ENCODE results near the gene RAB3GAP1.
"Not testable (repeated sequence)": the region's sequence is repeated elsewhere in the genome, so short reads cannot be mapped to it uniquely, and the experiment has no call there.

RAB3GAP1 gene

GRCh38 chr2:135029481-135030134 lies 22.5 kb upstream of the RAB3GAP1 start:
- TF ChIP-seq CTCF (IDR thresholded peaks at IDR 0.05; ENCODE audit: low read depth, low read length) = no peak
- H3K27ac ChIP-seq = no peak overlapping the region
- H3K9me3 ChIP-seq (ENCODE audit: severe bottlenecking) = peaks cover 3% of the 10 kb centered on the region
- no peak for DNase-seq
- no peaks in the 10 kb centered on the region for H3K36me3 ChIP-seq
- no peaks in the 10 kb centered on the region for H3K27me3 ChIP-seq (ENCODE audit: insufficient read depth, low read depth, severe bottlenecking)
- no peak overlapping the region for H3K4me3 ChIP-seq (ENCODE audit: low read depth, low read length)

DNA sequence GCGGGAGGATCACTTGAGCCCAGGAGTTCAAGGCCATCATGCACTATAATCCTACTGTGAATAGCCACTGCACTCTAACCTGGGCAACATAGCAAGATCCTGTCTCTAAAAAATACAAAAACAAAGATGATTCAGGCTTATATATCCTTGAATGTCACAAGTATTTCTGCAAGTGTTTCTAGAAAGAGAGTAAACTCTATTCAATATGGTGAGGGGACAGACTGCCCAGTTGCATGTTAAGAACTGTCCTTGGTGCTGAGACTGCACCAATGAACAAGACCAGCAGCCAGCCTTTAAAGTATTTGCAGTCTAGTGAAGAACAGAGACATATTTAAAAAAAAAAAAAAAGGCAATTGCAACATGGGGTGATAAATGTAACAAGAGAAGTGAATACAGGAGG lies 21.3 kb upstream of the RAB3GAP1 start:
- DNase-seq = no peak
- H3K36me3 ChIP-seq = no peaks in the 10 kb centered on the region
- no peak overlapping the region for H3K27ac ChIP-seq
- peaks cover 9% of the 10 kb centered on the region for H3K9me3 ChIP-seq (ENCODE audit: severe bottlenecking)
- no peak for TF ChIP-seq CTCF (IDR thresholded peaks at IDR 0.05; ENCODE audit: low read depth, low read length)
- H3K4me3 ChIP-seq (ENCODE audit: low read depth, low read length) = no peak overlapping the region
- no peaks in the 10 kb centered on the region for H3K27me3 ChIP-seq (ENCODE audit: insufficient read depth, low read depth, severe bottlenecking)

DNA sequence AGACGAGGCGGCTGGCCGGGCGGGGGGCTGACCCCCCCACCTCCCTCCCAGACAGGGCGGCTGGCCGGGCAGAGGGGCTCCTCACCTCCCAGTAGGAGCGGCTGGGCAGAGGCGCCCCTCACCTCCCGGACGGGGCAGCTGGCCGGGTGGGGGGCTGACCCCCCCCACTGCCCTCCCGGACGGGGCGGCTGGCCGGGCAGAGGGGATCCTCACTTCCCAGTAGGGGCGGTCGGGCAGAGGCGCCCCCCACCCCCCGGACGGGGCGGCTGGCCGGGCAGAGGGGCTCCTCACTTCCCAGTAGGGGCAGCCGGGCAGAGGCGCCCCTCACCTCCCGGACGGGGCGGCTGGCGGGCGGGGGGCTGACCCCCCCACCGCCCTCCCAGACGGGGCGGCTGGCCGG lies 18.9 kb upstream of the RAB3GAP1 start:
- not testable (repeated sequence) for H3K27me3 ChIP-seq (ENCODE audit: insufficient read depth, low read depth, severe bottlenecking); H3K27ac ChIP-seq; H3K4me3 ChIP-seq (ENCODE audit: low read depth, low read length); H3K9me3 ChIP-seq (ENCODE audit: severe bottlenecking); H3K36me3 ChIP-seq; DNase-seq

DNA sequence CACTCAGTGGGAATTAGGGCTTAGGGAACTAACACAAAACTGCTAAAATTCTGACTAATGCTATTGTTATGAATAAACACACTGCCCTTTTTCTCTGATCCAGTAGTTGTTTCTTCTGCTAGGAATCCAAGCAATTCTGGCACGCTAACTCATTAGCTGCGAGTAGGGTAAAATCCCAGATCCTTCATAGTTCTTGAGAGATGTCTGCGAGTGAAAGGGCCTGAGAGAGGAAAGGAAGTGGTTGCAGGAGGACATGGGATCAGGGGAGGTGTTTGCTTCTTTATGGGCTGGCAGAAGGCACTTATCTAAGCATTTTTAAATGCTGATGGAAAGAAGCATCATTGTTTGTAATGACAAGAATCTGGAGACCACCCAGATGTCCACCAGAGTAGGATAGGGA lies 14.3 kb upstream of the RAB3GAP1 start:
- Histone ChIP-seq H3K27ac (no peak overlapping the region), H3K27me3 (ENCODE audit: insufficient read depth, low read depth, severe bottlenecking) (no peaks in the 10 kb centered on the region), H3K9me3 (ENCODE audit: severe bottlenecking) (peaks cover 5% of the 10 kb centered on the region), H3K4me3 (ENCODE audit: low read depth, low read length) (no peak overlapping the region), H3K36me3 (no peaks in the 10 kb centered on the region)
- no peak for TF ChIP-seq CTCF (IDR thresholded peaks at IDR 0.05; ENCODE audit: low read depth, low read length)
- DNase-seq = no peak

DNA sequence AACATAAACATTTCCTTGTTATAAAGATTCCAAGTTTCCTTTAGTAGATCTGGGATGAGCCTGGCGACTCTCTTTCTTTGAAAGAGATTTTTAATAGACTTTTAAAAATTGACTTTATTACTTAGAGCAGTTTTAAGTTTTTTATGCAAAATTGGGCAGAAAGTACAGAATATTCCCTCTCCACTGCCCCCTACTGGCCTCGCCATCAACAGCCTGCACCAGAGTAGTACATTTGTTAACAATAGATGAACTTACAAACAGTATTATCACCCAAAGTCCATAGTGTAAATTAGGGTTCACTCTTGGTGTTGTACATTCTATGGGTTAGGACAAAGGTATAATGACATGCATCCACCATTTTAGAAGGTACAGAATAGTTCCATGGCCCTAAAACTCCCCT lies 8.7 kb upstream of the RAB3GAP1 start:
- no peaks in the 10 kb centered on the region for H3K27me3 ChIP-seq (ENCODE audit: insufficient read depth, low read depth, severe bottlenecking)
- DNase-seq = no peak
- H3K36me3 ChIP-seq = no peaks in the 10 kb centered on the region
- H3K9me3 ChIP-seq (ENCODE audit: severe bottlenecking) = no peaks in the 10 kb centered on the region
- no peak overlapping the region for H3K4me3 ChIP-seq (ENCODE audit: low read depth, low read length)
- 0 out of 2 replicates have a peak, but pooled peaks have one; percentile 18 for TF ChIP-seq CTCF (IDR thresholded peaks at IDR 0.05; ENCODE audit: low read depth, low read length)
- no peak overlapping the region for H3K27ac ChIP-seq

DNA sequence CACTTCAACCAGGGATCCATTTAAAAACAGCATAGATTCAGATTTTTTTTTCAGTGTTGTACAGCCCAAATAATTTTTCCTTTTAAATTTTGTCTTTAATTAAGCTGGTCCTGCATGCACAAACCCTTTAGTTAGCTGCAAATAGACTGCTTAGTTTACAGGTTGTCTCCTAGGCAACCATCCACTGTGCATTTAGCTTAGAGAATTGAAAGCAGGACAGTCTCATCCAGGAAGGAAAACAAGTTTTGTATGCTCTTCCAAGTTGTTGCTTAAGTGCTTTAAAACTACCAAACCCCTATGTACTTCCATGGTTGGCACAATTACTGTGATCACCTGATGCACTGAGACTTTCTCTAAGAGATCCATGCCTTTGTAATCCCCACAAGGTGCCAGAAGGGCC lies 4.8 kb upstream of the RAB3GAP1 start, which contains the start of gene MAP3K19:
TSS of gene MAP3K19 (minus strand) at position 148 of the 400 bp plus-strand sequence. CDS start 22,800 bp downstream, outside the sequence.
- H3K4me3 ChIP-seq (ENCODE audit: low read depth, low read length) = no peak within 1 kb of the TSS
- peak within 1 kb of the TSS; percentile 36 for H3K27ac ChIP-seq
- H3K27me3 ChIP-seq (ENCODE audit: insufficient read depth, low read depth, severe bottlenecking) = no peaks in the 10 kb centered on the region
- H3K9me3 ChIP-seq (ENCODE audit: severe bottlenecking) = no peaks in the 10 kb centered on the region
- no peaks in the 10 kb centered on the region for H3K36me3 ChIP-seq
- no peak for TF ChIP-seq CTCF (IDR thresholded peaks at IDR 0.05; ENCODE audit: low read depth, low read length)
- DNase-seq = peak; percentile 46
